A673 (cell line): ENCODE results near the gene RBM5.

Experiments used
- EZH2 ChIP-seq: fragments of 200-600 bp; sonication (generic); IDR thresholded peaks from 2 replicates; pipeline ENCODE4 v1.6.1; 2017; ENCODE audit warnings: borderline replicate concordance, low read depth, mild to moderate bottlenecking, mixed read lengths, antibody characterized with exemption, low read length; ENCODE audit not compliant: poor library complexity, severe bottlenecking
- TF ChIP-seq, protein P1 (sequence below): fragments of 300-800, 200-600 bp; sonication (generic); conservative IDR thresholded peaks from 2 replicates; pipeline ENCODE4 v1.5.1; 2017; ENCODE audit warnings: low read depth, mild to moderate bottlenecking, antibody characterized with exemption, low read length, moderate library complexity, mixed read lengths

GRCh38 chr3:50157827-50158529 is 69.3 kb downstream of the RBM5 start:
- TF ChIP-seq, protein P1, sequence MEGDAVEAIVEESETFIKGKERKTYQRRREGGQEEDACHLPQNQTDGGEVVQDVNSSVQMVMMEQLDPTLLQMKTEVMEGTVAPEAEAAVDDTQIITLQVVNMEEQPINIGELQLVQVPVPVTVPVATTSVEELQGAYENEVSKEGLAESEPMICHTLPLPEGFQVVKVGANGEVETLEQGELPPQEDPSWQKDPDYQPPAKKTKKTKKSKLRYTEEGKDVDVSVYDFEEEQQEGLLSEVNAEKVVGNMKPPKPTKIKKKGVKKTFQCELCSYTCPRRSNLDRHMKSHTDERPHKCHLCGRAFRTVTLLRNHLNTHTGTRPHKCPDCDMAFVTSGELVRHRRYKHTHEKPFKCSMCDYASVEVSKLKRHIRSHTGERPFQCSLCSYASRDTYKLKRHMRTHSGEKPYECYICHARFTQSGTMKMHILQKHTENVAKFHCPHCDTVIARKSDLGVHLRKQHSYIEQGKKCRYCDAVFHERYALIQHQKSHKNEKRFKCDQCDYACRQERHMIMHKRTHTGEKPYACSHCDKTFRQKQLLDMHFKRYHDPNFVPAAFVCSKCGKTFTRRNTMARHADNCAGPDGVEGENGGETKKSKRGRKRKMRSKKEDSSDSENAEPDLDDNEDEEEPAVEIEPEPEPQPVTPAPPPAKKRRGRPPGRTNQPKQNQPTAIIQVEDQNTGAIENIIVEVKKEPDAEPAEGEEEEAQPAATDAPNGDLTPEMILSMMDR = no peak
- TF ChIP-seq EZH2 = no peak
